Lower lobe of right lung (tissue), 2 donors: ENCODE measurements around the gene GPC6. TPM values are rescaled to one million over a fixed set of nuclear protein-coding genes. Genes with fewer than 3 reads are reported as not detected.

Source experiments
- ATAC-seq, 2 donors: fragments of 200-7000 bp; cut with Tn5 transposase; one replicate each; pipeline ENCODE4 v1.9.1; 2020 to 2022; ENCODE audit warnings: mild to moderate bottlenecking in 2 of 2, moderate library complexity in 2 of 2
- DNase-seq: peaks from one replicate; pipeline ENCODE4 v3.0.0-alpha.2; 2020
- H3K27ac ChIP-seq: fragments of 200-600 bp; one replicate; pipeline ENCODE4 v1.8.0; 2022
- H3K27me3 ChIP-seq: fragments of 200-600 bp; one replicate; pipeline ENCODE4 v1.8.0; 2022; ENCODE audit warnings: low read depth
- H3K36me3 ChIP-seq: fragments of 200-600 bp; one replicate; pipeline ENCODE4 v1.8.0; 2022; ENCODE audit warnings: mild to moderate bottlenecking
- H3K4me1 ChIP-seq: fragments of 200-600 bp; one replicate; pipeline ENCODE4 v1.8.0; 2022
- H3K4me3 ChIP-seq: fragments of 200-600 bp; one replicate; pipeline ENCODE4 v1.8.0; 2022; ENCODE audit warnings: mild to moderate bottlenecking
- H3K9me3 ChIP-seq: fragments of 200-600 bp; one replicate; pipeline ENCODE4 v1.8.0; 2022
- intact Hi-C: fragments of 100-400 bp; cut with DNase I; formaldehyde crosslinking; loops from one replicate; pipeline ENCODE4 v1.11.0; 2022
- total RNA-seq: library from RNA; stranded (reverse); fragmentation: NEBNext Ultra II Directional; extraction: Animal tissue kit (Norgen Biotek cat#: 25700); gene quantifications from one replicate; pipeline ENCODE4 v1.2.1, GENCODE V29; 2021
- TF ChIP-seq, protein P1 (sequence below): fragments of 200-600 bp; IDR thresholded peaks from one replicate; pipeline ENCODE4 v1.8.0; 2022; ENCODE audit warnings: antibody characterized with exemption, mild to moderate bottlenecking
- donor health status: DM: no; HTN: yes; CAD: no; lungs with severe emphysema.

Gene GPC6
- total RNA-seq, 1 donor from 2014 or later = 5.5 TPM

DNA sequence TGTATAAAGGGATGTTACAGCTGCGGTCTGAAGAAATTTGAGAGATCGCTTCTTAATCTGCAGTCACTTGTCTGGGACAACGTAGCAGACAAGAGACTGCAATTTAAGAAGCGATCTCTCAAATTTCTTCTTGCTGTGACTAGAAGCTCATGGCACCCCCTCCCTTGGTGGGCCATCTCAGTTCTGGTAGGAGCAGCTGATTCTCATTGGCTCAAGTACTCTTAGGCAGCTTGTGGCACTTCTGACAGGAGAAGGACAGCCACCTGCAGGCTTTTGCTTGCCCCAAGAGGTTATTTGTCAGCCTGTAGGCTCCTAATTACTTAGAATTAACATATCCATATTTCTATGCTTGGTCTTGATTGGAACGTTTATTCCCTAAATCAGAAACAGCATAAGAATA is 749.9 kb downstream of the GPC6 start:
- intact Hi-C loops = no loop called here
- DNase-seq (no peak), ATAC-seq (no peak)
- H3K27ac ChIP-seq = no peak overlapping the region
- H3K36me3 ChIP-seq = no peaks in the 10 kb centered on the region
- H3K9me3 ChIP-seq = no peaks in the 10 kb centered on the region
- H3K27me3 ChIP-seq = no peaks in the 10 kb centered on the region
- TF ChIP-seq, protein P1, sequence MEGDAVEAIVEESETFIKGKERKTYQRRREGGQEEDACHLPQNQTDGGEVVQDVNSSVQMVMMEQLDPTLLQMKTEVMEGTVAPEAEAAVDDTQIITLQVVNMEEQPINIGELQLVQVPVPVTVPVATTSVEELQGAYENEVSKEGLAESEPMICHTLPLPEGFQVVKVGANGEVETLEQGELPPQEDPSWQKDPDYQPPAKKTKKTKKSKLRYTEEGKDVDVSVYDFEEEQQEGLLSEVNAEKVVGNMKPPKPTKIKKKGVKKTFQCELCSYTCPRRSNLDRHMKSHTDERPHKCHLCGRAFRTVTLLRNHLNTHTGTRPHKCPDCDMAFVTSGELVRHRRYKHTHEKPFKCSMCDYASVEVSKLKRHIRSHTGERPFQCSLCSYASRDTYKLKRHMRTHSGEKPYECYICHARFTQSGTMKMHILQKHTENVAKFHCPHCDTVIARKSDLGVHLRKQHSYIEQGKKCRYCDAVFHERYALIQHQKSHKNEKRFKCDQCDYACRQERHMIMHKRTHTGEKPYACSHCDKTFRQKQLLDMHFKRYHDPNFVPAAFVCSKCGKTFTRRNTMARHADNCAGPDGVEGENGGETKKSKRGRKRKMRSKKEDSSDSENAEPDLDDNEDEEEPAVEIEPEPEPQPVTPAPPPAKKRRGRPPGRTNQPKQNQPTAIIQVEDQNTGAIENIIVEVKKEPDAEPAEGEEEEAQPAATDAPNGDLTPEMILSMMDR = no peak
- no peaks in the 10 kb centered on the region for H3K4me1 ChIP-seq
- no peak overlapping the region for H3K4me3 ChIP-seq

DNA sequence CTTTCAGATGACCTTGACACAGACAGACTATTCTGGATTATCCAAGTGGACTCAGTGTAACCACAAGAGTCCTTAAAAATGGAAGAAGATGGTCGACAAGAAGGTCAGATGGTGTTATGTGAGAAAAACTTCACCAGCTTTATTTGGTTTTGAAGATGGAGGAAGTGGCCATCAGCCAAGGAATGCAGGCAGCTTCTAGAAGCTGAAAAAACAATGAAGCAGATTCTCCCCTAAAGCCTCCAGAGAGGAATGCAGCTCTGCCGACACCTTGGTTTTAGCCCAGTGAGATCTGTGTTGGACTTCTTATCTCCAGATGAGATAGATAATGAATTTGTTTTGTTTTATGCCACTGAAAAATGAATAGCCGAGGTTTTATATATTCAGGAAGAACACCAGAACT is 751.4 kb downstream of the GPC6 start:
- Histone ChIP-seq H3K4me3 (no peak overlapping the region), H3K27ac (no peak overlapping the region), H3K4me1 (no peaks in the 10 kb centered on the region), H3K27me3 (no peaks in the 10 kb centered on the region), H3K9me3 (no peaks in the 10 kb centered on the region), H3K36me3 (no peaks in the 10 kb centered on the region)
- no peak for ATAC-seq
- intact Hi-C loops = no loop called here
- TF ChIP-seq, protein P1 = no peak
- DNase-seq = no peak

DNA sequence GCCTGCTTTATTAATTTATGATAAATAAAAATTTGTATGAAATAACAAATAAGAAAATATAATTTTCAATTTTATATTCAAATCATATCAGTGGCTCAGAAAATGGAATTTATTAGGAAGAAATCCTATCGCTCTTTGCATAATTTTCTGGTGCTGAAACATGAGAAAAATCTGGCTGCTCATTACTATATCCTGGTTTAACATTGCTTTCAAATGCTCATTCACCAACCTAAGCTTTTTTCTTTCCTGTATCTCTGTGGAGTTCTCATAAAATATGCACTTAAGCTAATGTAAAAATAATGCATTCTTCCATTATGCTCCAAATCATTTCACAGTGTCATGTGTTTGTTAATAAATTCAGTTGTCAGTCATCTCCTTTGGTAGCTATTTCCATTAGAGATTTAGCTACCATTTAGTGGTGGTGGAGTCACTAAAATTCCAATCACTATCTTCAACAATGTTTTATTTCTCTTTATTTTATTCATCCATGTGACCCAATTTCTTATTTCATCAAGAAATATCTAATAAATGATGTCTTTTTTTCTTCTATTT is 754.9 kb downstream of the GPC6 start:
- no peak overlapping the region for H3K4me3 ChIP-seq
- no peak overlapping the region for H3K27ac ChIP-seq
- intact Hi-C loops = no loop called here
- H3K9me3 ChIP-seq = no peaks in the 10 kb centered on the region
- TF ChIP-seq, protein P1 = no peak
- no peaks in the 10 kb centered on the region for H3K4me1 ChIP-seq
- DNase-seq (no peak), ATAC-seq (no peak)
- H3K27me3 ChIP-seq = no peaks in the 10 kb centered on the region
- H3K36me3 ChIP-seq = no peaks in the 10 kb centered on the region

DNA sequence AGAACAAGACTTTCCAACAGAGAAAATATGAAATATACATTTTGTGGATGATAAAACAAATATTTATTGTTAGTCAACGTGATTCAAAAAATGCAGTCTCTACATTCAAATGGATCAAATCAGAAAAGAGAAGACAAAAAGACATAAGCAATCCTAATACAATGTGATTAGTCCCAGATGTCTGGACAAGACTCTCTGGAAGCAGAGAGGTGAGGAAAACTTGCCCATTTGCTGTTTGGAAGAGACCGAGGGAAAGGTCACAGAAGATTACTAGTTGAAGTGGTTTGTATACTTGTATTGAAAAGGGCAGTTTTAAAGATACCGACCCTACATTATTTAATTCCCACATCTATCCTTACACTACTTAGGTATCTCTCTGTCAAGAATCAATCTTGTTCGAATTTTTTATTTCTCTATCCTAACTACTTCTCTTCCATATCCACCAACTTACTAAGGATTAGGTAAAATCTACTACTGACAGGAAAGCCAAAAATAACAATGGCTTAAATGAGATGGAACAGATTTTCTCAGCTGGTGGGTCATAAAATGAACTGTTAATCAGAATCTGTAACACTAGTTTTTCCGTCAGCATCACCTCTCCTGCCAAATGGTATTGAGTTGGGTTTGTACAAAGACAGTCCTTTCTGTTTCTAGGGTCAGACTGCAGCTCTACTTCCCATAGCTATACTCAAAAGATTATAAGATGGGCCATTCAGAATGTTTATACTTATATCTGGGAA is 755.7 kb downstream of the GPC6 start:
- no peak for ATAC-seq
- intact Hi-C loops = no loop called here
- no peaks in the 10 kb centered on the region for H3K36me3 ChIP-seq

DNA sequence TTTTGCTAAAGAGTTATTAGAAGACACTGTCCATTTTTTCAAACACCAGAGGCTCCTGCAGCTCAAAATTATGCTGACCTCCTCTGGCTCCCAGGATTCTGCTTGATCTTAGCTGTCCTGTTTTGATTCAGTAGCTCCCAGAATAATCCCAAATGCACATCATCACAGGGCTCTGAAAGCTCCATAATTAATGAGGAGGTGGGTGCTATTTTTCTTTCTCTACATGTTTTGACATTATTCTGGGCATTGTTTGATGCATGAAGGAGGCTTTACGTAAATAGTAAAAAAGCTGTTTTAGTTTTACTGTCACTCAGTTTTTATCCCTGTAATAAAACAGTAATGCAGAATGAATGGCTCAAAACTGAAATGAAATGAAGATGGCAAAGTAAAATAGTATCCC is 757.4 kb downstream of the GPC6 start:
- H3K9me3 ChIP-seq = no peaks in the 10 kb centered on the region
- intact Hi-C loops = no loop called here
- no peak for DNase-seq
- H3K27ac ChIP-seq = no peak overlapping the region
- ATAC-seq = no peak
- TF ChIP-seq, protein P1 = no peak
- H3K4me1 ChIP-seq = no peaks in the 10 kb centered on the region
- no peaks in the 10 kb centered on the region for H3K27me3 ChIP-seq
- no peak overlapping the region for H3K4me3 ChIP-seq
- H3K36me3 ChIP-seq = no peaks in the 10 kb centered on the region

More for the DNA sequence above, 755.7 kb downstream of the GPC6 start:
- no peak for DNase-seq
- no peaks in the 10 kb centered on the region for H3K9me3 ChIP-seq
- no peak overlapping the region for H3K27ac ChIP-seq
- TF ChIP-seq, protein P1 = no peak
- no peaks in the 10 kb centered on the region for H3K4me1 ChIP-seq
- no peak overlapping the region for H3K4me3 ChIP-seq
- no peaks in the 10 kb centered on the region for H3K27me3 ChIP-seq
